ENCODE measurements around the gene RARB.

RARB gene

GRCh38 chr3:25508433-25508832 is 80.4 kb downstream of the RARB start:
- DNase-seq (ENCODE audit: low read depth) = no peak

GRCh38 chr3:25508901-25509300 is 80.8 kb downstream of the RARB start:
- no peak for DNase-seq (ENCODE audit: low read depth)

- no peak for DNase-seq (ENCODE audit: low read depth)
Observed at GRCh38 chr3:25510797-25511196, 82.7 kb downstream of the RARB start.

- DNase-seq (ENCODE audit: low read depth) = no peak
Observed at GRCh38 chr3:25511972-25512721, 84.1 kb downstream of the RARB start.

GRCh38 chr3:25513642-25514266 is 85.7 kb downstream of the RARB start:
- DNase-seq (ENCODE audit: low read depth) = no peak

DNA sequence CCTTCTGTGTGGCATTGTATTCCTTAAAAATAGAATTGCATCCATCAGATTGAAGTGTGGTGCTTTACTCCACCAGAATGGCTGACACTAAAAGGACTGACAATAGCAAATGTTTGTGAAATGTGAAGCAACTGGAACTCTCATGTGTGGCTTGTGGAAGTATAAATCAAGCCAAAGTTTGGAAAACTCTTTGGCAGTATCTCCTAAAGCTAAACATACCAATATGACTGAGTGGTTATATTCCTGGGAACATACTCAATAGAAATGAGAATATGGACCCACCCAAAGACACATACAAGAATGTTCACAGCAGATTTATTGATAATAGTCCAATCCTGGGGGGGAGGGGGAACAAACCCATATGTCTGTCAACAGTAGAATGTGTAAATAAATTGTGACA is 87.1 kb downstream of the RARB start:
- DNase-seq (ENCODE audit: low read depth) = no peak

DNA sequence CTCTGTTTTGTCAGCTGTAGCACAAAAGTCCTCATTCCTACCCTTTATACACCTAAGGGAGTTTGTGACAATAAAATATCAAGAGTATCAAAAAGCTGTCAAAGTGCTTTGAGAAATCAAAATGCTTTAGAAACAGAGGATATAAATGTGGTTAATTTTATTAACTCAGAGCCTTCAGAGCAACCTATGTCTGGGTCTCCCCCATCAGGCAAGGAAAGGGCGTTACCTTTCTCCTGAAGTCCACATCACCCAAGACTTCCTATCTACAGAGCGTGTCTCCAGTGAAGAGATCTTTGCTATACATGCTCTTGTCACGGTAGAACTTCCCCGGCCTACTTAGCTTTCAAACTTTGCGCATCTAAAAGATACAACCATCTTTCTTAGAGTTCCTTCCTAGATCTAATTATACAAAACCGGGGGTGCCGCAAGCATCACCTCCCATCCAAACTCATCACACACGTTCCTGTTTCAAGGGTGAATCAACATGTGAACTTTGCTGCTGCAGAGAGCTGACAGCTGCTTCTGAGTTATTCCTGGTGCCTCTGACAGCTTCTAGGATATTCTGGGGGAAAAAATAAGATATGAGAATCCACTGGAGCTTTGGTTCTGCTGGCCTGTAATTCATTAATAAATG is 93.0 kb downstream of the RARB start:
- DNase-seq (ENCODE audit: low read depth) = no peak

DNA sequence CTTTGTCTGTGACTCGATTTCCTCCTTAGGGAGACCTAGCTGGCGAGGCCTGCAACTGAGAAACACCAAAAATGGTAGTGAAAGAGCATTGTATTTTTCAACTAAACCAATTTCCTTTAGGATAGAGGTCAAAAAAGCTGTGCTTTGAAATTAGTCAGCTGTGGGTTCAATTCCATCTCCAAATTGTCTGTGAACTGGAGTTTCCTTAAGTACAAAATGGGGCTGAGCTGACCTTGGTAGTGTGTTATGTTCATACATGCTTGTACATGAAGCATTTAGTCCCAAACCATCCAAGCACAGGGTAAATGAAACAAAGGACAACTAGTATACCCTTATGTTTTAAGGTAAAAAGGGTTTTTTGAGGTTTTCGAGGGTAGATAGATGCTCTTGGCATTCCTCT is 99.3 kb downstream of the RARB start:
- no peak for DNase-seq (ENCODE audit: low read depth)

DNA sequence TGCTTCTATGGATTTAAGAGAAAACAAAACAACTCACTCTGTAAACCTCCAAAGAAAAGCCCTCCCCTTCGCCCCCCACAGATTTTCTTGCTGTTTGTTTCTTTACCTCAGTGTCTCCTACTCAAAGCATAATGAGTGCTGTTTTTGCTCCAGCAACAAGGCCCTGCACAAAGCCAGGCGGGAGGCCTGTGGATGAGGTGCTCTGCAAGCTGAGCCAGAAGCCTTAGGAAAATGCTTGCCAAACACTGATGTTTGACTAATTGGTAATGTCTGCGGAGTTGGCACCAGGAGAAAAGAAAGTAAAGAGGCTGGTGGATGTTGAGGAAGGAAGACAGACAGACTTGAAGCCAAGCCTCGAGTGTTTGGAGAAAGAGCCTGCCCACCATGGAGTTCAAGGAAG is 99.7 kb downstream of the RARB start:
- no peak for DNase-seq (ENCODE audit: low read depth)

- DNase-seq (ENCODE audit: low read depth) = no peak
Observed at GRCh38 chr3:25531971-25532370, 103.9 kb downstream of the RARB start.

GRCh38 chr3:25532431-25533162 is 104.5 kb downstream of the RARB start:
- DNase-seq (ENCODE audit: low read depth) = no peak

- no peak for DNase-seq (ENCODE audit: low read depth)
Observed at GRCh38 chr3:25533399-25533798, 105.3 kb downstream of the RARB start.

GRCh38 chr3:25534007-25534406 is 105.9 kb downstream of the RARB start:
- no peak for DNase-seq (ENCODE audit: low read depth)

DNA sequence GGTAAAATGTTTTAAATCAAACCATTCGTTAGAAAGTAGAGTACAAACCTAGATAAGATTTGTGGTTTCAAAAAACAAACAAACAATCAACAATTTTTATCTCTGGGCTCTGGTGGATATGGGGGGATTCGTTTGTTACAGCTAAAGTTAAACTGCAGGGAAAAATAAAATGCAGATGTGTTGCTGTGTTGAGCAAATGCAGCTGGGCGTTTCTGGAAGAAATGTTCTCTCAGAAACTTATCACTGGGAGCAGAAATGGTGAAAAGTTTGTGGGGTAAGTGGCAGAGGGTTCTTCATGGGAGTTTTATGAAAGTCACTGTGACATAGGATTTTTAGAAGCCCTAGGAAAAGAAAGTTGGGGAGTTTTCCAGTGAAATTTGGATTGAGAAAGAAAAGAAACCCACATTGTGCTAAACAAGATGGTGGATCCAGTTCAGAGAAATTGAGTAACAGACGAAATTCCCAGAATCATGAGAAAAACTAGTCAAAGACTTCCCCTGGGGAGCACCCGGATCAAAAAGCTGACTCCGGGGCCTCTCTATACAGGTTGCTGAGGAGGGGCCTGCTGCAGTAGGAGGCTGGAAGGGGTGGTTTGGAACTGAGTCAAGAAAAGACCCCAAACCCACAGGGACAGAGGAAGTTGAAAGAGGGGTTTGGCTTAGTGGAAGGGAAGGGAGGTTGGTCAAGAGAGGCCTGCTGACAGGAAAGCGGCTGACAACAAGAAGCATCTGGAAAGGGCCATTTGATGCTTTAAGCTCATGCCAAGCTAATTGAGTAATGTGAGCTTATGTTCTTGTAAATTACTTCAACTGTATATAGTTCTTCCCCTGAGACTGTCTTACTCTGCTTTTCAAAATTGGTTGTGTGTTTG is 108.7 kb downstream of the RARB start:
- no peak for DNase-seq (ENCODE audit: low read depth)

GRCh38 chr3:25537516-25537915 is 109.5 kb downstream of the RARB start:
- DNase-seq (ENCODE audit: low read depth) = no peak

- no peak for DNase-seq (ENCODE audit: low read depth)
Observed at GRCh38 chr3:25540273-25540672, 112.2 kb downstream of the RARB start.

DNA sequence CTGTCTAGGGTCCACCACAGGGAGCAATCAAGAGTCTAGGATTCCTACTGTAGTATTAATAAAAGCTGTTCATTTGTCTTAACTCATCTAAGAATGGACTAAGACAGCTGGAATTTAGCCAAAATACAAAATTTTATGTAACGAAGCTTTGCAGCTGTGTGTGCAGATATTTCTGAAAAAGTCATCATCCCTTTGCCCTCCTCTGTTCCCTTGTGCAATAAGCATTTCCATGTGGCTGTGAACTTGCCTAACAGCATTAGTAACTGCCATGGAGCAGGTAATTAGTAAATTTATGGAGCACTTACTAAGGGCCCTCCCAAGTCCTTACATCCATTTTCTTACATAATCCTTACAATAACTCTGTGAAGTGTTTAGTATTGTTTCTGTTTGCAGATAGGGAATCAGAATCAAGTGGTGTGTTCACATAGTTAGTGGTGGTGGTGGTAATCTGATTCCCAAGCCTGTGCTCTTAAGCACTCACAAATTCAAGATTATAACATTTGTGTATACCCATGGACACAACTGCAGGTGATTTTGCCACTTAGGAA is 114.5 kb downstream of the RARB start:
- no peak for DNase-seq (ENCODE audit: low read depth)

- DNase-seq (ENCODE audit: low read depth) = no peak
Observed at GRCh38 chr3:25547103-25547502, 119.0 kb downstream of the RARB start.

DNA sequence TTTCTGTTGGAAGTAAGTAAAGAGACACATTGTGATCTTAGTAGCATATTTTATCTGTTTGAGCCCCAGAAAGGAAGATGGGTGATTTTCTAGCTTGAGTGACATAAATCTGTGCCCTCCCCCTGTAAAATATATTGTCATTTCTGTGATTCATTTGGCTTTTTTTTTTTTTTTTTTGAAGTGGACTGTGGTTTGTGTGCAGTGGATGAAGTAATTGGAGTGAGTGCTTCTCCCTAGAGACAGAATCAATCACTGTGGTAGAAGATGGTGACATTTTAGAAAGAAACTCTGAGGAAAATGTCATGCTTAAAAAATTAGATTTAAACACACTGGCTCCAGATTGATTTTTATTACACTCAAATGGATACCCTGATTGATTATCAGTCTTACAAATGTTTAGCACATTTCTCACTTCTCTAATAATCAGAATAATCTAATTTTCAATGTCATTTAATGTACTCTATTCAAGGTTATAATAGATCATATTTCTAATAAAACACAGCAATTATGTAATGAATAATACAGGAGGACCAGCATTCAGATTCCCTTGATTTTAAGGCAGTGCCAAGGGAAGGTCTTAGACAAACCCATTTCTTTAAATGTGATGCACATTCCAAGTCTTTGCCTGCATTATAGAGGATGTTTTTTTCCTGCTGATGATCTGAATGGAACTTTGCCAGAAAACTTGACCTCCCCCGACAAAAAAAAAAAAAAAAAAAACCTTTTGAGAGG is 120.0 kb downstream of the RARB start:
- no peak for DNase-seq (ENCODE audit: low read depth)

DNA sequence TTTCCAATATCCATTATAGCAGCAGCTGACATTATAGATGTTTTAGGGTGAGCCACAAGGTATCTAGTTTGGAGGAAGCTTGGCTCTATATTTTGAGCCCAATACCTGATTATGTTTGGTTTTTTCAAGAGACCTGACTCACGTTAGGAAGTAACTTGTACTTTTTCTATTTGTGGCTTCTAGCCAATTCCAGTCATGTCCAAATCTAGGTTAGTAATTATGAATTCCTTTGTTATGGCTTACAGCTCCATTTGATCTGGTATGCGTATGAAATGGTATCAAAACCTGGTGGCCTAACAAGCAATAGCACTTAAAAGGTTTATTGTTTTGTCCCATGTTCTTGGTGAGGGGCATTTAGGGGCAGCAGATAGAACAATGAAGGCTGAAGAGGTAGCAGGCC is 120.8 kb downstream of the RARB start:
- DNase-seq (ENCODE audit: low read depth) = no peak

DNA sequence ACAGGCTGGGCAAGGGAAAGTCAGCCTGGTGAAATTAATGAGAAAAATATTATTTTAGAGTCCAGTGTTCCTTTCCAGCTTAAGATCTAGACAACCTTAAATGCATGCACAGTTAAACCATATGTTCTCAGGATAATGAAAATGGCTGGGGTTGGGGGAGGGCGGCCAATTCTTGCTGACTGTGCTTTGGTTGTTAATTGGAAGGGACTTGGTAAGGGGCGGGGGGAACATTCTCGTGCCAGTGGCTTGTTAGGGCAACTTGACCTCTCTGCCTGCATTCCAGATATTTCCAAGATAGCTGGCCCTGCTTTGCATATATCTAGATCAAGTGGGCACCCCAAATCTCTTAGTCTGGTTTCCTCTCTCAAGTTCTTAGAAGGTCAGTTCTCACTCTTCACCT is 124.2 kb downstream of the RARB start:
- no peak for DNase-seq (ENCODE audit: low read depth)
